HEK293 (cell line): Measurements from ENCODE around the gene THAP11.

Experiments used
- CTCF ChIA-PET: fragments of 350-600 bp; formaldehyde crosslinking; extraction: SDS; loops from one replicate; lab custom pipeline; 2021; ENCODE audit warnings: antibody characterized with exemption; lab: Yijun Ruan, JAX
- POLR2A ChIA-PET: fragments of 300-600 bp; formaldehyde crosslinking; extraction: SDS; loops from one replicate; lab custom pipeline; 2020; ENCODE audit warnings: antibody characterized with exemption, inconsistent platforms; lab: Yijun Ruan, JAX
- H3K27ac ChIP-seq: fragments of 200-500 bp; sonication (Bioruptor generic); 2 replicates; pipeline ENCODE4 v1.5.1; 2014; ENCODE audit warnings: low read depth, low read length, control low read depth, inconsistent platforms; ENCODE audit errors: extremely low read depth
- H3K36me3 ChIP-seq, 2 experiments: fragments of 200-500 bp in 1 of 2; sonication (Bioruptor generic) in 1 of 2; 1 replicate in 1 of 2; 2 replicates in 1 of 2; pipeline ENCODE4 v1.5.1; 2014 to 2017; ENCODE audit warnings: inconsistent platforms in 2 of 2, low read length in 2 of 2; ENCODE audit not compliant: control insufficient read depth in 2 of 2, insufficient read depth in 1 of 2
- H3K4me1 ChIP-seq: fragments of 200-500 bp; sonication (Bioruptor generic); 2 replicates; pipeline ENCODE4 v1.5.1; 2014; ENCODE audit warnings: mild to moderate bottlenecking, low read length, inconsistent platforms; ENCODE audit not compliant: control insufficient read depth, insufficient read depth
- H3K4me3 ChIP-seq: 2 replicates; pipeline ENCODE4 v1.5.1; 2011; ENCODE audit warnings: low read depth, mild to moderate bottlenecking, control low read depth, low read length, moderate library complexity
- H3K9me3 ChIP-seq: fragments of 200-500 bp; sonication (Bioruptor generic); 2 replicates; pipeline ENCODE4 v1.5.1; 2014; ENCODE audit warnings: low read depth, low read length, inconsistent platforms; ENCODE audit not compliant: control insufficient read depth, insufficient read depth
- GLI2 ChIP-seq: fragments of 450-650 bp; formaldehyde crosslinking; IDR thresholded peaks from 2 replicates; pipeline ENCODE4; 2017; ENCODE audit warnings: missing biosample characterization, missing genetic modification characterization, low read depth, borderline replicate concordance
- GLIS2 ChIP-seq: fragments of 450-650 bp; formaldehyde crosslinking; IDR thresholded peaks from 2 replicates; pipeline ENCODE4 v1.5.1; 2016; ENCODE audit warnings: missing biosample characterization, missing genetic modification characterization
- KLF1 ChIP-seq: fragments of 450-650 bp; formaldehyde crosslinking; IDR thresholded peaks from 2 replicates; pipeline ENCODE4 v1.5.1; 2016; ENCODE audit warnings: missing biosample characterization, missing genetic modification characterization
- KLF16 ChIP-seq: fragments of 450-650 bp; formaldehyde crosslinking; IDR thresholded peaks from 2 replicates; pipeline ENCODE4 v1.5.1; 2017; ENCODE audit warnings: missing biosample characterization, missing genetic modification characterization
- SCRT1 ChIP-seq: fragments of 450-650 bp; formaldehyde crosslinking; IDR thresholded peaks from 2 replicates; pipeline ENCODE4 v1.5.1; 2016; ENCODE audit warnings: missing biosample characterization, missing genetic modification characterization, borderline replicate concordance
- SCRT2 ChIP-seq: fragments of 450-650 bp; formaldehyde crosslinking; IDR thresholded peaks from 2 replicates; pipeline ENCODE4 v1.5.1; 2016; ENCODE audit warnings: missing biosample characterization, missing genetic modification characterization
- SP2 ChIP-seq: fragments of 450-650 bp; formaldehyde crosslinking; IDR thresholded peaks from 2 replicates; pipeline ENCODE4 v1.5.1; 2016; ENCODE audit warnings: missing biosample characterization, missing genetic modification characterization
- SP3 ChIP-seq: fragments of 450-650 bp; formaldehyde crosslinking; IDR thresholded peaks from 2 replicates; pipeline ENCODE4 v1.5.1; 2016; ENCODE audit warnings: missing biosample characterization, missing genetic modification characterization
- ZBTB44 ChIP-seq: fragments of 450-650 bp; IDR thresholded peaks from 2 replicates; pipeline ENCODE4 v1.5.1; 2018; ENCODE audit warnings: missing biosample characterization, mild to moderate bottlenecking, missing genetic modification characterization
- ZBTB48 ChIP-seq: fragments of 450-650 bp; formaldehyde crosslinking; IDR thresholded peaks from 2 replicates; pipeline ENCODE4 v1.5.1; 2016; ENCODE audit warnings: missing biosample characterization, missing genetic modification characterization
- ZNF266 ChIP-seq: fragments of 450-650 bp; formaldehyde crosslinking; IDR thresholded peaks from 2 replicates; pipeline ENCODE4 v1.5.1; 2016; ENCODE audit warnings: missing biosample characterization, missing genetic modification characterization, low read depth
- ZNF335 ChIP-seq: fragments of 450-650 bp; formaldehyde crosslinking; conservative IDR thresholded peaks from 2 replicates; pipeline ENCODE4 v1.5.1; 2016; ENCODE audit warnings: missing biosample characterization, missing genetic modification characterization
- ZNF423 ChIP-seq: fragments of 450-650 bp; formaldehyde crosslinking; IDR thresholded peaks from 2 replicates; pipeline ENCODE4 v1.5.1; 2016; ENCODE audit warnings: missing biosample characterization, missing genetic modification characterization
- ZNF426 ChIP-seq: fragments of 450-650 bp; formaldehyde crosslinking; IDR thresholded peaks from 2 replicates; pipeline ENCODE4 v1.5.1; 2017; ENCODE audit warnings: missing biosample characterization, missing genetic modification characterization, mild to moderate bottlenecking, inconsistent platforms, moderate library complexity
- ZNF48 ChIP-seq: fragments of 450-650 bp; formaldehyde crosslinking; IDR thresholded peaks from 2 replicates; pipeline ENCODE4 v1.5.1; 2016; ENCODE audit warnings: missing biosample characterization, missing genetic modification characterization
- ZNF514 ChIP-seq: fragments of 450-650 bp; formaldehyde crosslinking; IDR thresholded peaks from 2 replicates; pipeline ENCODE4 v1.5.1; 2016; ENCODE audit warnings: missing biosample characterization, missing genetic modification characterization
- ZNF530 ChIP-seq: fragments of 450-650 bp; formaldehyde crosslinking; IDR thresholded peaks from 2 replicates; pipeline ENCODE4 v1.5.1; 2016; ENCODE audit warnings: low read depth, missing biosample characterization, missing genetic modification characterization
- ZNF555 ChIP-seq: fragments of 450-650 bp; formaldehyde crosslinking; conservative IDR thresholded peaks from 2 replicates; pipeline ENCODE4 v1.5.1; 2017; ENCODE audit warnings: missing biosample characterization, mild to moderate bottlenecking, missing genetic modification characterization, inconsistent platforms
- ZNF707 ChIP-seq: fragments of 450-650 bp; formaldehyde crosslinking; IDR thresholded peaks from 2 replicates; pipeline ENCODE4 v1.5.1; 2016; ENCODE audit warnings: missing biosample characterization, missing genetic modification characterization
- ZNF747 ChIP-seq: fragments of 450-650 bp; formaldehyde crosslinking; IDR thresholded peaks from 2 replicates; pipeline ENCODE4 v1.5.1; 2016; ENCODE audit warnings: missing biosample characterization, missing genetic modification characterization
- TF ChIP-seq, protein P1 (sequence below): fragments of 450-650 bp; formaldehyde crosslinking; IDR thresholded peaks from 2 replicates; pipeline ENCODE4 v1.5.1; 2016; ENCODE audit warnings: missing biosample characterization, missing genetic modification characterization, borderline replicate concordance
- TF ChIP-seq, protein P2 (sequence below): fragments of 450-650 bp; formaldehyde crosslinking; IDR thresholded peaks from 2 replicates; pipeline ENCODE4 v1.5.1; 2016; ENCODE audit warnings: missing biosample characterization, missing genetic modification characterization

Gene THAP11

DNA sequence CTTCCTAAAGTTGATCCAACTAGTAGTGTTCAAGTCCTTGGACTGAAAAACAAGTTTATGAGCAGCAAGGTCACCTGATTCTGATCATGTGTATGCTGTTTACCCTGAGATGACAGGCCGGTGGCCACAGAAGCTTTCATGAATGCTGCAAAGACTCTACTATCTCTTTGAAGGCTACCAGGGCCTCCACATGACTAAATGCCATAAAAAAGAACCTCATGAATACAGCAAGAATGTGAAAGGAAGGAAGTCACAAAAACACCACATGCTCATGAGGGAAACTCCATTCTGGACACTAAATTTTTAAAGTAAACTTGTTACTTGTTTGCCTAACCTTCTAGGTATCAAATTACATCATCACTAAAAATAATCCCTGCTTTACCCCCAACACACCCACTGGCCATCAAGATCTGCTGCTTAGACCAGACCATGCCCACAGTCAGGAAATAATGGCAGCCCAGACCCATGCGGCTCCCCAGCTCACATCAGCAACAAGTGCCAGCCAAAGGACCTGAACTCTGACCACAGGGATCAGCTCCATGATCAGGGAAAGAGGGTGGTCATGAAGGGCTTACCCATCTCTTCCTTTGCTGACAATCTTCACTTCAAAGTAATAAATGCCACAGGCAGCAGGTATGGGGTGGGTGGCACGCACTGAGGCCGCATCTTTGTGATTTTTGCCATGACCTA lies 37.1 kb upstream of the THAP11 start:
- TF ChIP-seq KLF1 (tag by site-specific recombination) (no peak), ZNF555 (tag by site-specific recombination) (no peak), SCRT2 (tag by site-specific recombination) (peak; percentile 94), SCRT1 (peak; percentile 75), ZNF48 (tag by site-specific recombination) (no peak), ZBTB44 (no peak), ZNF514 (tag by site-specific recombination) (no peak), SP3 (tag by site-specific recombination) (no peak), SP2 (tag by site-specific recombination) (no peak)
- TF ChIP-seq, protein P1, sequence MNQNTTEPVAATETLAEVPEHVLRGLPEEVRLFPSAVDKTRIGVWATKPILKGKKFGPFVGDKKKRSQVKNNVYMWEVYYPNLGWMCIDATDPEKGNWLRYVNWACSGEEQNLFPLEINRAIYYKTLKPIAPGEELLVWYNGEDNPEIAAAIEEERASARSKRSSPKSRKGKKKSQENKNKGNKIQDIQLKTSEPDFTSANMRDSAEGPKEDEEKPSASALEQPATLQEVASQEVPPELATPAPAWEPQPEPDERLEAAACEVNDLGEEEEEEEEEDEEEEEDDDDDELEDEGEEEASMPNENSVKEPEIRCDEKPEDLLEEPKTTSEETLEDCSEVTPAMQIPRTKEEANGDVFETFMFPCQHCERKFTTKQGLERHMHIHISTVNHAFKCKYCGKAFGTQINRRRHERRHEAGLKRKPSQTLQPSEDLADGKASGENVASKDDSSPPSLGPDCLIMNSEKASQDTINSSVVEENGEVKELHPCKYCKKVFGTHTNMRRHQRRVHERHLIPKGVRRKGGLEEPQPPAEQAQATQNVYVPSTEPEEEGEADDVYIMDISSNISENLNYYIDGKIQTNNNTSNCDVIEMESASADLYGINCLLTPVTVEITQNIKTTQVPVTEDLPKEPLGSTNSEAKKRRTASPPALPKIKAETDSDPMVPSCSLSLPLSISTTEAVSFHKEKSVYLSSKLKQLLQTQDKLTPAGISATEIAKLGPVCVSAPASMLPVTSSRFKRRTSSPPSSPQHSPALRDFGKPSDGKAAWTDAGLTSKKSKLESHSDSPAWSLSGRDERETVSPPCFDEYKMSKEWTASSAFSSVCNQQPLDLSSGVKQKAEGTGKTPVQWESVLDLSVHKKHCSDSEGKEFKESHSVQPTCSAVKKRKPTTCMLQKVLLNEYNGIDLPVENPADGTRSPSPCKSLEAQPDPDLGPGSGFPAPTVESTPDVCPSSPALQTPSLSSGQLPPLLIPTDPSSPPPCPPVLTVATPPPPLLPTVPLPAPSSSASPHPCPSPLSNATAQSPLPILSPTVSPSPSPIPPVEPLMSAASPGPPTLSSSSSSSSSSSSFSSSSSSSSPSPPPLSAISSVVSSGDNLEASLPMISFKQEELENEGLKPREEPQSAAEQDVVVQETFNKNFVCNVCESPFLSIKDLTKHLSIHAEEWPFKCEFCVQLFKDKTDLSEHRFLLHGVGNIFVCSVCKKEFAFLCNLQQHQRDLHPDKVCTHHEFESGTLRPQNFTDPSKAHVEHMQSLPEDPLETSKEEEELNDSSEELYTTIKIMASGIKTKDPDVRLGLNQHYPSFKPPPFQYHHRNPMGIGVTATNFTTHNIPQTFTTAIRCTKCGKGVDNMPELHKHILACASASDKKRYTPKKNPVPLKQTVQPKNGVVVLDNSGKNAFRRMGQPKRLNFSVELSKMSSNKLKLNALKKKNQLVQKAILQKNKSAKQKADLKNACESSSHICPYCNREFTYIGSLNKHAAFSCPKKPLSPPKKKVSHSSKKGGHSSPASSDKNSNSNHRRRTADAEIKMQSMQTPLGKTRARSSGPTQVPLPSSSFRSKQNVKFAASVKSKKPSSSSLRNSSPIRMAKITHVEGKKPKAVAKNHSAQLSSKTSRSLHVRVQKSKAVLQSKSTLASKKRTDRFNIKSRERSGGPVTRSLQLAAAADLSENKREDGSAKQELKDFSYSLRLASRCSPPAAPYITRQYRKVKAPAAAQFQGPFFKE (tag by site-specific recombination) = no peak
- ChIA-PET CTCF (interaction anchor here (0.6 to 0.9 kb wide), 2 partner anchors 88 to 114 kb away, joined by 3 read pairs; no protein-coding TSS in a partner anchor), POLR2A (interaction anchor here (1.0 kb wide), 1 partner anchor 40 kb away, joined by 3 read pairs; no protein-coding TSS in a partner anchor)
- H3K4me1 ChIP-seq = peaks cover 8% of the 10 kb centered on the region
- no peaks in the 10 kb centered on the region for H3K9me3 ChIP-seq
- peaks cover 0 to 40% of the 10 kb centered on the region in 2 experiments; a peak in 2 of 3 replicates for H3K36me3 ChIP-seq
- H3K4me3 ChIP-seq = peak overlapping the region; percentile 88
- no peak overlapping the region; the same call in 1 of the 2 replicates for H3K27ac ChIP-seq

GRCh38 chr16:67805718-67806427 lies 36.2 kb upstream of the THAP11 start:
- POLR2A ChIA-PET = interaction anchor here (0.6 to 1.7 kb wide), 26 partner anchors 8 to 285 kb away, joined by 3 to 25 read pairs (median 4); partner anchors contain the start of genes ACD, CTCF, GFOD2 and NUTF2
- no peaks in the 10 kb centered on the region for H3K9me3 ChIP-seq
- H3K27ac ChIP-seq = peak overlapping the region; percentile 18; the same call in 1 of the 2 replicates
- CTCF ChIA-PET = interaction anchor here (0.6 to 2.7 kb wide), 6 partner anchors 10 to 135 kb away, joined by 3 to 43 read pairs (median 3); no protein-coding TSS in a partner anchor
- H3K4me1 ChIP-seq = peaks cover 8% of the 10 kb centered on the region
- H3K36me3 ChIP-seq = peaks cover 0 to 32% of the 10 kb centered on the region in 2 experiments; a peak in 2 of 3 replicates
- peak overlapping the region; percentile 88 for H3K4me3 ChIP-seq
- peak; percentile 98 for TF ChIP-seq SCRT2 (tag by site-specific recombination)
- TF ChIP-seq ZNF423 (tag by site-specific recombination) = peak; percentile 51; the same call in 1 of the 2 replicates
- TF ChIP-seq ZBTB48 (tag by site-specific recombination) = no peak
- TF ChIP-seq ZNF426 (tag by site-specific recombination) = no peak
- TF ChIP-seq ZNF335 = peak; percentile 57
- TF ChIP-seq ZNF266 (tag by site-specific recombination) = no peak
- TF ChIP-seq ZNF530 (tag by site-specific recombination) = no peak
- no peak for TF ChIP-seq GLI2 (tag by site-specific recombination)
- TF ChIP-seq SCRT1 = peak; percentile 95
- no peak for TF ChIP-seq ZNF747 (tag by site-specific recombination)
- TF ChIP-seq ZNF707 (tag by site-specific recombination) = no peak
- TF ChIP-seq, protein P2, sequence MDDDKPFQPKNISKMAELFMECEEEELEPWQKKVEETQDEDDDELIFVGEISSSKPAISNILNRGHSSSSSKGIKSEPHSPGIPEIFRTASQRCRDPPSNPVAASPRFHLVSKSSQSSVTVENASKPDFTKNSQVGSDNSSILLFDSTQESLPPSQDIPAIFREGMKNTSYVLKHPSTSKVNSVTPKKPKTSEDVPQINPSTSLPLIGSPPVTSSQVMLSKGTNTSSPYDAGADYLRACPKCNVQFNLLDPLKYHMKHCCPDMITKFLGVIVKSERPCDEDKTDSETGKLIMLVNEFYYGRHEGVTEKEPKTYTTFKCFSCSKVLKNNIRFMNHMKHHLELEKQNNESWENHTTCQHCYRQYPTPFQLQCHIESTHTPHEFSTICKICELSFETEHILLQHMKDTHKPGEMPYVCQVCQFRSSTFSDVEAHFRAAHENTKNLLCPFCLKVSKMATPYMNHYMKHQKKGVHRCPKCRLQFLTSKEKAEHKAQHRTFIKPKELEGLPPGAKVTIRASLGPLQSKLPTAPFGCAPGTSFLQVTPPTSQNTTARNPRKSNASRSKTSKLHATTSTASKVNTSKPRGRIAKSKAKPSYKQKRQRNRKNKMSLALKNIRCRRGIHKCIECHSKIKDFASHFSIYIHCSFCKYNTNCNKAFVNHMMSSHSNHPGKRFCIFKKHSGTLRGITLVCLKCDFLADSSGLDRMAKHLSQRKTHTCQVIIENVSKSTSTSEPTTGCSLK (tag by site-specific recombination) = no peak
- peak; percentile 36 for TF ChIP-seq GLIS2 (tag by site-specific recombination)
- no peak for TF ChIP-seq KLF16 (tag by site-specific recombination)
